A673 (cell line): ENCODE results near the gene SIRT7. TPM values are rescaled to one million over a fixed set of nuclear protein-coding genes. Genes with fewer than 3 reads are reported as not detected.
"Not testable (repeated sequence)": the region's sequence is repeated elsewhere in the genome, so short reads cannot be mapped to it uniquely, and the experiment has no call there.

ENCODE experiments used
- BruUV-seq: library from RNA; stranded (reverse); fragments of 400-500 nt; replicated peaks from 2 replicates; lab custom pipeline; 2021; lab: Mats Ljungman, UMichigan
- CTCF ChIA-PET: fragments of 300-600 bp; sonication (Branson Sonifier 250); formaldehyde crosslinking; loops from one replicate; lab custom pipeline; 2022; ENCODE audit warnings: antibody characterized with exemption; lab: Charles Lee
- POLR2A ChIA-PET: fragments of 300-600 bp; sonication (Branson Sonifier 250); formaldehyde crosslinking; loops from one replicate; lab custom pipeline; 2022; ENCODE audit warnings: antibody characterized with exemption; ENCODE audit not compliant: low non-redundant PET; lab: Charles Lee
- DNase-seq: peaks from one replicate; pipeline ENCODE4 v3.0.0-alpha.2; 2015; ENCODE audit warnings: low spot score
- H3K27ac ChIP-seq: fragments of 200-600 bp; sonication (generic); 2 replicates; pipeline ENCODE4 v1.5.1; 2016; ENCODE audit warnings: mixed run types, low read depth, mild to moderate bottlenecking, mixed read lengths, antibody characterized with exemption, low read length; ENCODE audit not compliant: poor library complexity, severe bottlenecking
- H3K27me3 ChIP-seq: fragments of 200-600 bp; sonication (generic); replicated peaks from 2 replicates; pipeline ENCODE4 v1.6.1; 2017; ENCODE audit warnings: mixed run types, low read depth, mild to moderate bottlenecking, mixed read lengths, antibody characterized with exemption, low read length; ENCODE audit not compliant: insufficient read depth, poor library complexity
- H3K36me3 ChIP-seq: fragments of 200-600 bp; sonication (generic); 2 replicates; pipeline ENCODE4 v1.6.1; 2016; ENCODE audit warnings: mixed run types, mild to moderate bottlenecking, mixed read lengths, antibody characterized with exemption, low read length; ENCODE audit not compliant: insufficient read depth, poor library complexity, severe bottlenecking
- H3K4me1 ChIP-seq: fragments of 200-600 bp; sonication (generic); 2 replicates; pipeline ENCODE4 v1.6.1; 2017; ENCODE audit warnings: mixed run types, mild to moderate bottlenecking, mixed read lengths, antibody characterized with exemption, low read length; ENCODE audit not compliant: insufficient read depth, poor library complexity, severe bottlenecking
- H3K4me3 ChIP-seq: fragments of 200-600 bp; sonication (generic); 2 replicates; pipeline ENCODE4 v1.5.1; 2016; ENCODE audit warnings: low read depth, mixed run types, mild to moderate bottlenecking, mixed read lengths, low read length; ENCODE audit not compliant: poor library complexity, severe bottlenecking
- H3K9me3 ChIP-seq: fragments of 200-600 bp; sonication (generic); 2 replicates; pipeline ENCODE4 v1.6.1; 2016; ENCODE audit warnings: mixed run types, low read depth, mild to moderate bottlenecking, mixed read lengths, antibody characterized with exemption, low read length; ENCODE audit not compliant: poor library complexity, severe bottlenecking
- CTCF ChIP-seq: fragments of 300-800, 200-600 bp; sonication (generic); conservative IDR thresholded peaks from 2 replicates; pipeline ENCODE4 v1.5.1; 2017; ENCODE audit warnings: low read depth, mild to moderate bottlenecking, antibody characterized with exemption, low read length, moderate library complexity, mixed read lengths
- EZH2 ChIP-seq: fragments of 200-600 bp; sonication (generic); IDR thresholded peaks from 2 replicates; pipeline ENCODE4 v1.6.1; 2017; ENCODE audit warnings: borderline replicate concordance, low read depth, mild to moderate bottlenecking, mixed read lengths, antibody characterized with exemption, low read length; ENCODE audit not compliant: poor library complexity, severe bottlenecking
- intact Hi-C: fragments of 100-400 bp; cut with micrococcal nuclease; formaldehyde crosslinking; loops from one replicate; pipeline ENCODE4 v1.10.0; 2022; ENCODE audit not compliant: unreplicated experiment
- total RNA-seq: library from RNA; stranded (reverse); gene quantifications from 2 replicates; pipeline ENCODE4 v1.2.3, GENCODE V29; 2021

SIRT7 gene
- total RNA-seq, 1 experiment from 2014 or later = 36.6 TPM

GRCh38 chr17:81954131-81955057, 36.4 kb upstream of the SIRT7 start:
- Histone ChIP-seq H3K4me3 (no peak overlapping the region), H3K9me3 (no peaks in the 10 kb centered on the region), H3K36me3 (no peaks in the 10 kb centered on the region), H3K4me1 (no peaks in the 10 kb centered on the region), H3K27me3 (peaks cover 14% of the 10 kb centered on the region), H3K27ac (no peak overlapping the region)
- TF ChIP-seq CTCF (no peak), EZH2 (no peak)
- no peak for DNase-seq
- ChIA-PET CTCF (no interaction called here), POLR2A (no interaction called here)
- no TSS peak for BruUV-seq
- intact Hi-C loops = loop anchor here (5.0 kb wide), 1 partner anchor 68 kb away; the partner anchor contains the start of genes CENPX and LRRC45

GRCh38 chr17:81953443-81953842, 35.5 kb upstream of the SIRT7 start:
- H3K27me3 ChIP-seq, H3K4me3 ChIP-seq, DNase-seq, H3K36me3 ChIP-seq, H3K4me1 ChIP-seq, H3K27ac ChIP-seq, POLR2A ChIA-PET, BruUV-seq, H3K9me3 ChIP-seq, intact Hi-C loops: not testable (repeated sequence)
- CTCF ChIA-PET = interaction anchor here (0.7 kb wide), 1 partner anchor 128 kb away, joined by 3 read pairs; no protein-coding TSS in a partner anchor
- TF ChIP-seq CTCF = 0 out of 2 replicates have a peak, but pooled peaks have one; percentile 21

DNA sequence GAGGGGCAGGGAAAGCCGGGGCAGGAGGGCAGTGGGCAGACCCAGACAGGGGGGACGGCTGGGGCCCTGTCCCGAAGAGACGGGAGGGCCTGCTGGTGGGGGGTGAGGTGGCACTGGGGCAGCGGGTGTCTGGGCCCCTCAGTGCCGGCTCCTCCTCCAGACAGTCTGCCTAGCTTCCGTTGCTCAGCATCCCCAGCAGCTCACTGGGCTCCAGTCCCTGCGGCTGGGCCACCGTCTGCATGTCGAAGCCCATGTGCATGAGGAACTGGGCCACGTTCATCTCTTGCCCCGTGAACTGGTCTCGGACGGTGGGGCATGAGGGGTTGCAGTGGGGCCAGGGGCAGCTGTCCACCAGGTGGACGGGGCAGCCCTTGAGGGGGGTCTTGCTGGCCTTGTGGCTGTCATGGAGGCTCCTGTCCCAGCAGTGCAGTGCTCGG, 34.8 kb upstream of the SIRT7 start:
- BruUV-seq = no TSS peak
- intact Hi-C loops = no loop called here
- POLR2A ChIA-PET = no interaction called here

More for the DNA sequence above, 34.8 kb upstream of the SIRT7 start:
- Histone ChIP-seq H3K27ac (no peak overlapping the region), H3K4me1 (no peaks in the 10 kb centered on the region), H3K27me3 (no peaks in the 10 kb centered on the region), H3K36me3 (no peaks in the 10 kb centered on the region), H3K9me3 (no peaks in the 10 kb centered on the region), H3K4me3 (no peak overlapping the region)
- TF ChIP-seq CTCF (no peak), EZH2 (no peak)
- DNase-seq = no peak
- CTCF ChIA-PET = interaction anchor here (0.7 kb wide), 2 partner anchors 82 to 127 kb away, joined by 3 to 5 read pairs; no protein-coding TSS in a partner anchor
